H1 (cell line): ENCODE measurements around the gene FBXL16. TPM values are rescaled to one million over a fixed set of nuclear protein-coding genes. Genes with fewer than 3 reads are reported as not detected.

Experiments
- CTCF ChIA-PET: fragments of 300-600 bp; sonication (Branson Sonifier 250); formaldehyde crosslinking; loops from one replicate; lab custom pipeline; 2021; ENCODE audit not compliant: partially characterized antibody; lab: Charles Lee
- POLR2A ChIA-PET: fragments of 300-600 bp; sonication (Branson Sonifier 250); formaldehyde crosslinking; loops from one replicate; lab custom pipeline; 2021; ENCODE audit warnings: inconsistent platforms; ENCODE audit not compliant: partially characterized antibody; lab: Charles Lee
- DNase-seq, 2 experiments: peaks; one replicate each; pipeline versions ENCODE4 v3.0.0 to v3.0.0-alpha.2; 2010 to 2022; ENCODE audit warnings: low spot score in 2 of 2, low read depth in 1 of 2, mixed read lengths in 1 of 2
- FAIRE-seq: peaks from 2 replicates; lab custom pipeline; 2011; peaks lifted over from hg19 to GRCh38; lab: Jason Lieb, UNC
- H2AFZ ChIP-seq: 2 replicates; pipeline ENCODE4 v1.8.1; 2012; ENCODE audit warnings: low read length, inconsistent platforms
- H2AK5ac ChIP-seq: 2 replicates; pipeline ENCODE4 v1.6.1; 2013; ENCODE audit warnings: low read depth, low read length
- H2BK120ac ChIP-seq: replicated peaks from 2 replicates; pipeline ENCODE3; 2013; ENCODE audit warnings: low read depth, low read length, inconsistent platforms
- H2BK12ac ChIP-seq: 2 replicates; pipeline ENCODE4 v1.6.1; 2013; ENCODE audit warnings: low read depth, low read length
- H2BK15ac ChIP-seq: 2 replicates; pipeline ENCODE4 v1.6.1; 2013; ENCODE audit warnings: low read length
- H2BK20ac ChIP-seq: 2 replicates; pipeline ENCODE4 v1.6.1; 2013; ENCODE audit warnings: low read length
- H2BK5ac ChIP-seq: 2 replicates; pipeline ENCODE4 v1.6.1; 2013; ENCODE audit warnings: low read depth, low read length
- H3K14ac ChIP-seq: 2 replicates; pipeline ENCODE4 v1.6.1; 2013; ENCODE audit warnings: inconsistent platforms; ENCODE audit not compliant: insufficient read length
- H3K18ac ChIP-seq: 2 replicates; pipeline ENCODE4 v1.6.1; 2013; ENCODE audit warnings: low read length; ENCODE audit errors: extremely low read depth
- H3K23ac ChIP-seq: 2 replicates; pipeline ENCODE4 v1.6.1; 2013; ENCODE audit warnings: inconsistent platforms; ENCODE audit not compliant: insufficient read length
- H3K23me2 ChIP-seq: 2 replicates; pipeline ENCODE4 v1.6.1; 2013; ENCODE audit warnings: low read depth, low read length
- H3K27ac ChIP-seq: 2 replicates; pipeline ENCODE4 v1.6.1; 2011; ENCODE audit warnings: low read depth, low read length, inconsistent platforms
- H3K27me3 ChIP-seq, 4 experiments: replicated peaks in 1 of 4; 1 replicate in 1 of 4; 2 replicates in 3 of 4; pipeline versions ENCODE4 v1.6.1 to v1.8.1; 2011 to 2013; ENCODE audit warnings: low read length in 3 of 4, mild to moderate bottlenecking in 3 of 4, inconsistent platforms in 2 of 4, mixed read lengths in 2 of 4, moderate library complexity in 1 of 4; ENCODE audit not compliant: control insufficient read depth in 3 of 4, insufficient read depth in 3 of 4; ENCODE audit errors: extremely low read depth in 1 of 4
- H3K36me3 ChIP-seq, 4 experiments: 2 replicates each; pipeline versions ENCODE4 v1.6.1 to v1.8.1; 2011 to 2013; ENCODE audit warnings: mild to moderate bottlenecking in 4 of 4, low read length in 3 of 4, moderate library complexity in 2 of 4, control low read depth in 1 of 4, inconsistent platforms in 1 of 4; ENCODE audit not compliant: insufficient read depth in 4 of 4, control insufficient read depth in 2 of 4
- H3K4ac ChIP-seq: replicated peaks from 2 replicates; pipeline ENCODE3; 2013; ENCODE audit warnings: low read length, low read depth, mixed read lengths, inconsistent platforms; ENCODE audit not compliant: insufficient read length
- H3K4me1 ChIP-seq, 4 experiments: replicated peaks in 1 of 4; 1 replicate in 1 of 4; 2 replicates in 3 of 4; pipeline versions ENCODE4 v1.6.1 to v1.8.1; 2011 to 2013; ENCODE audit warnings: low read length in 3 of 4, inconsistent platforms in 2 of 4, mixed read lengths in 1 of 4; ENCODE audit not compliant: insufficient read depth in 4 of 4, control insufficient read depth in 3 of 4
- H3K4me2 ChIP-seq, 2 experiments: 2 replicates each; pipeline versions ENCODE4 v1.6.1 to v1.8.1; 2011 to 2013; ENCODE audit warnings: low read depth in 2 of 2, low read length in 2 of 2, control low read depth in 1 of 2, inconsistent platforms in 1 of 2, mild to moderate bottlenecking in 1 of 2; ENCODE audit not compliant: insufficient read depth in 1 of 2
- H3K4me3 ChIP-seq, 4 experiments: fragments of 200-600, 300-600 bp in 1 of 4; sonication (generic), shearing (Covaris generic), sonication (Bioruptor Twin) in 1 of 4; 2 replicates each; pipeline versions ENCODE4 v1.5.1 to v1.8.1; 2011 to 2016; ENCODE audit warnings: low read length in 4 of 4, low read depth in 3 of 4, control low read depth in 2 of 4, inconsistent platforms in 2 of 4, mild to moderate bottlenecking in 2 of 4, mixed read lengths in 1 of 4, moderate library complexity in 1 of 4; ENCODE audit not compliant: insufficient read depth in 2 of 4; ENCODE audit errors: extremely low read depth in 1 of 4
- H3K56ac ChIP-seq: replicated peaks from 2 replicates; pipeline ENCODE3; 2013; ENCODE audit warnings: low read depth, mild to moderate bottlenecking, mixed read lengths, low read length, inconsistent platforms; ENCODE audit not compliant: insufficient read length
- H3K79me1 ChIP-seq: 2 replicates; pipeline ENCODE4 v1.6.1; 2013; ENCODE audit warnings: low read depth, low read length, control low read depth
- H3K79me2 ChIP-seq, 2 experiments: 2 replicates each; pipeline versions ENCODE4 v1.6.1 to v1.8.1; 2012 to 2013; ENCODE audit warnings: low read length in 2 of 2, mild to moderate bottlenecking in 2 of 2, inconsistent platforms in 1 of 2; ENCODE audit not compliant: insufficient read depth in 2 of 2, control insufficient read depth in 1 of 2
- H3K9ac ChIP-seq, 4 experiments: replicated peaks in 1 of 4; 1 replicate in 1 of 4; 2 replicates in 3 of 4; pipeline versions ENCODE4 v1.6.1 to v1.8.1; 2011 to 2013; ENCODE audit warnings: low read depth in 3 of 4, low read length in 3 of 4, control low read depth in 2 of 4, mild to moderate bottlenecking in 2 of 4, moderate library complexity in 2 of 4, inconsistent platforms in 1 of 4; ENCODE audit errors: extremely low read depth in 1 of 4
- H3K9me3 ChIP-seq, 2 experiments: 2 replicates each; pipeline versions ENCODE4 v1.6.1 to v1.8.1; 2012 to 2013; ENCODE audit warnings: mild to moderate bottlenecking in 2 of 2, moderate library complexity in 2 of 2, control low read depth in 1 of 2, inconsistent platforms in 1 of 2, low read depth in 1 of 2, low read length in 1 of 2, mixed read lengths in 1 of 2; ENCODE audit not compliant: insufficient read depth in 2 of 2
- H4K20me1 ChIP-seq, 2 experiments: replicated peaks in 1 of 2; 2 replicates each; pipeline versions ENCODE3 to v1.8.1; 2011 to 2013; ENCODE audit warnings: inconsistent platforms in 2 of 2, low read length in 2 of 2, mild to moderate bottlenecking in 1 of 2; ENCODE audit not compliant: insufficient read depth in 2 of 2, control insufficient read depth in 1 of 2
- H4K5ac ChIP-seq: 2 replicates; pipeline ENCODE4 v1.6.1; 2013; ENCODE audit warnings: low read length, low read depth, mixed read lengths, inconsistent platforms; ENCODE audit not compliant: insufficient read length
- H4K8ac ChIP-seq: 2 replicates; pipeline ENCODE4 v1.8.0; 2013; ENCODE audit warnings: mild to moderate bottlenecking, moderate library complexity, low read length, inconsistent platforms; ENCODE audit not compliant: insufficient read depth; ENCODE audit errors: extremely low read depth
- H4K91ac ChIP-seq: replicated peaks from 2 replicates; pipeline ENCODE3; 2013; ENCODE audit warnings: low read length, mixed read lengths, inconsistent platforms; ENCODE audit not compliant: insufficient read length
- CBX5 ChIP-seq: fragments of 300-800, 300-1000 bp; sonication (generic); IDR thresholded peaks from 2 replicates; pipeline ENCODE4 v1.7.1; 2016; ENCODE audit warnings: antibody characterized with exemption, low read length, low read depth
- CHD2 ChIP-seq: IDR thresholded peaks from 2 replicates; pipeline ENCODE4 v1.6.1; 2012; ENCODE audit warnings: low read length, improper control_type of control experiment
- CREB1 ChIP-seq: IDR thresholded peaks from 2 replicates; pipeline ENCODE4 v1.6.1; 2012; ENCODE audit warnings: inconsistent platforms
- CTBP2 ChIP-seq: IDR thresholded peaks from 2 replicates; pipeline ENCODE4 v1.7.0; 2011; ENCODE audit warnings: borderline replicate concordance, mild to moderate bottlenecking, moderate library complexity, mixed read lengths, low read length; ENCODE audit not compliant: insufficient read depth, insufficient read length
- GTF2F1 ChIP-seq: IDR thresholded peaks from 2 replicates; pipeline ENCODE4 v1.6.1; 2012; ENCODE audit warnings: low read depth, low read length, improper control_type of control experiment, borderline replicate concordance
- KDM5A ChIP-seq: fragments of 200-600 bp; IDR thresholded peaks from 2 replicates; pipeline ENCODE4 v1.7.1; 2012; ENCODE audit warnings: mild to moderate bottlenecking, low read length, inconsistent platforms, mixed read lengths
- PHF8 ChIP-seq: fragments of 200-600 bp; sonication (generic); conservative IDR thresholded peaks from 2 replicates; pipeline ENCODE4 v1.7.1; 2012; ENCODE audit warnings: low read depth, mild to moderate bottlenecking, inconsistent platforms, low read length, moderate library complexity
- SUZ12 ChIP-seq: fragments of 200-600 bp; sonication (generic); IDR thresholded peaks from 2 replicates; pipeline ENCODE4 v1.6.1; 2012; ENCODE audit warnings: mild to moderate bottlenecking, inconsistent platforms, low read length, moderate library complexity, mixed read lengths
- TCF12 ChIP-seq: IDR thresholded peaks from 2 replicates; pipeline ENCODE4 v1.6.1; 2011; ENCODE audit warnings: low read depth, mild to moderate bottlenecking, low read length
- TEAD4 ChIP-seq: IDR thresholded peaks from 2 replicates; pipeline ENCODE4 v1.6.1; 2012; ENCODE audit warnings: low read depth, low read length, inconsistent platforms, mixed read lengths
- WGBS, 2 experiments: shearing (Covaris generic) in 1 of 2; methylation state at CpG; one replicate each; pipeline versions ENCODE4 v1.1.6 to v1.1.7; 2013 to 2015; ENCODE audit warnings: low lambda C conversion rate in 2 of 2, mixed read lengths in 2 of 2, inconsistent platforms in 1 of 2, low coverage in 1 of 2, missing lambda C conversion rate in 1 of 2; ENCODE audit not compliant: insufficient replicate concordance in 2 of 2, insufficient coverage in 1 of 2, insufficient read length in 1 of 2; ENCODE audit errors: extremely low coverage in 1 of 2, missing lambda C conversion rate in 1 of 2; 5-methylcytosine and 5-hydroxymethylcytosine counted together
- polyA plus RNA-seq, 7 experiments: library from polyadenylated mRNA; depleted of rRNA in 3 of 7; stranded (reverse) in 5 of 7; unstranded in 2 of 7; fragments of >200 nt in 5 of 7; fragments of 200-250 nt in 2 of 7; gene quantifications; 1 replicate in 5 of 7; 2 replicates in 1 of 7; 4 replicates in 1 of 7; pipeline versions ENCODE4 v1.2.1 to v1.2.3, GENCODE V29; 2011 to 2013; ENCODE audit warnings: missing spikeins in 2 of 7, mixed read lengths in 2 of 7
- total RNA-seq: library from RNA; stranded (reverse); fragmentation: NEBNext Ultra II Directional; extraction: Animal tissue kit (Norgen Biotek cat#: 25700); gene quantifications from 2 replicates; pipeline ENCODE4 v1.2.1, GENCODE V29; 2021
- TF ChIP-seq, protein P1 (sequence below): IDR thresholded peaks from 2 replicates; pipeline ENCODE4 v1.6.1; 2012; ENCODE audit warnings: inconsistent platforms

FBXL16 gene
- total and polyA plus RNA-seq, 2 of the 8 experiments (the other 6 are each of a cell fraction or from before 2014, with no cell fraction given): 12.5 to 12.8 TPM

DNA sequence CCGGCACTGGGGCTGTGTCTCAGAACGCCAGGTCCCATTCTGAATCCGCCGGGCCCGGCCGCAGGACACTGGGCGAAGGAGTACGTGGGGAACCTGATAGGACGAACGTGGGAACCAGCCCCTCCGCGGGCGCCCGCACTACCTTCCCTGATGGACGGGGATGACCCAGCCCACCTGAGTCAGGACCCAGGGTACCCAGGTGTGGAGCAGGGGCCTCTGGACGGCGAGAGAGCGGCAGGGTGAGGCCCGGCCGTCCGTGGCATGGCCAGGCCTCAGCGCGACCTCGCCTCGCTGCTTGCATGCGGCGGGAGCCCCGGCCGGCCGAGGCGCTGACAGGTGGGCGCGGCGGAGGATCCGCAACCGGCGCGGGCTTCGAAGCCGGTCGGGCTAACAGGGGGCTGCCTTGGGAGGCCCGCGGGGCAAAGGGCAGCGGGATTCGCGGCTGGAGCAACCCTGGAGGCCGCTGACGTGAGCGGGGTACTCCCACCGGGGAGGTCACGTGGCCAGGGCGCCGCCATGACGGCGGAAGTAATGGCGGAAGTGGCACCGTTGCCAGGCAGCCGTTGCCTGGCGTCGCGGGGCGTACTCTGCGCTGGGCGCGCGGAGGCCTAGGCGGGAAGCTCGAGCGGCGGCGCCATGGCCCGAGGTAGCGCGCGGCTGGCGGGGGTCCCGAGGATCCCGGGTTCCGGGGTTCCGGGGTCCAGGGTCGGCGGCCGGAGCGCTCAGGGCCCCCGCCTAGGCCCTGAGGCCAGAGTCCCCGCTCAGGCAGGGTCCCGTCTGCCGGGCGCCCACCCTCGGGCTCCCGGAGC is 56.6 kb downstream of the FBXL16 start, which contains the start of gene WDR90:
TSS of gene WDR90 (plus strand) at position 585 of the 809 bp plus-strand sequence. CDS start at position 637, 52 bp downstream.
- peak within 1 kb of the TSS; percentile 6 for H4K91ac ChIP-seq
- H2AK5ac ChIP-seq: no peak within 1 kb of the TSS
- peaks cover 7% of the 10 kb centered on the region for H3K23me2 ChIP-seq
- H4K8ac ChIP-seq: peak within 1 kb of the TSS; percentile 82
- H3K4me1 ChIP-seq: peaks cover 0 to 4% (median under 1%) of the 10 kb centered on the region in 4 experiments; a peak in 4 of 7 replicates
- H3K23ac ChIP-seq: no peak within 1 kb of the TSS
- peaks cover 0 to 9% of the 10 kb centered on the region in 2 experiments for H4K20me1 ChIP-seq
- H2AFZ ChIP-seq: no peak within 1 kb of the TSS
- peak within 1 kb of the TSS; percentile 52 for H2BK5ac ChIP-seq
- peak within 1 kb of the TSS; percentile 35; the same call in 1 of the 2 replicates for H3K27ac ChIP-seq
- peak within 1 kb of the TSS; percentile 59 to 76 (median 68) for H3K4me3 ChIP-seq
- WGBS, 2 experiments: 2% methylated on average over 82 of the region's 91 CpGs; no CpG with 5 or more reads in 1 of the 2 experiments
- DNase-seq (peak in 1 of 2 experiments; percentile 97), FAIRE-seq (no peak)
- peaks cover 0 to 9% (median 1%) of the 10 kb centered on the region in 4 experiments; a peak in 1 of 8 replicates for H3K36me3 ChIP-seq
- POLR2A ChIA-PET: interaction anchor here (0.8 to 2.9 kb wide), 21 partner anchors 9 to 278 kb away, joined by 3 to 14 read pairs (median 4); partner anchors contain the start of genes JMJD8, METTL26, MRPL28 and RHBDL1
- H2BK12ac ChIP-seq: peak within 1 kb of the TSS; percentile 50; the same call in 1 of the 2 replicates
- peak within 1 kb of the TSS; percentile 67 to 86 for H3K4me2 ChIP-seq
- no peak within 1 kb of the TSS for H2BK120ac ChIP-seq
- H3K4ac ChIP-seq: no peak within 1 kb of the TSS
- no peaks in the 10 kb centered on the region for H3K9me3 ChIP-seq
- no peaks in the 10 kb centered on the region for H3K79me2 ChIP-seq
- H3K14ac ChIP-seq: no peak within 1 kb of the TSS
- no peaks in the 10 kb centered on the region; the same call in 1 of the 2 replicates for H3K79me1 ChIP-seq
- H3K56ac ChIP-seq: peak within 1 kb of the TSS; percentile 77
- no peak within 1 kb of the TSS for H2BK15ac ChIP-seq
- no peaks in the 10 kb centered on the region for H3K27me3 ChIP-seq
- H3K9ac ChIP-seq: peak within 1 kb of the TSS; percentile 38 to 55 (median 50); a peak in 6 of 7 replicates
- H4K5ac ChIP-seq: peak within 1 kb of the TSS; percentile 28
- H3K18ac ChIP-seq: peak within 1 kb of the TSS; percentile 32
- H2BK20ac ChIP-seq: no peak within 1 kb of the TSS
- CTCF ChIA-PET: interaction anchor here (0.6 to 7.9 kb wide), 25 partner anchors 8 to 638 kb away, joined by 3 to 104 read pairs (median 5); partner anchors contain the start of genes JMJD8, METTL26, NHLRC4 and RHBDL1
- no peak for TF ChIP-seq CBX5
- peak; percentile 85 for TF ChIP-seq CREB1
- TF ChIP-seq TCF12: no peak
- no peak for TF ChIP-seq CTBP2
- TF ChIP-seq GTF2F1: no peak
- no peak for TF ChIP-seq TEAD4
- 0 out of 2 replicates have a peak, but pooled peaks have one; percentile 43 for TF ChIP-seq KDM5A
- peak; percentile 49 for TF ChIP-seq PHF8
- TF ChIP-seq SUZ12: no peak
- TF ChIP-seq CHD2: no peak
- TF ChIP-seq, protein P1, sequence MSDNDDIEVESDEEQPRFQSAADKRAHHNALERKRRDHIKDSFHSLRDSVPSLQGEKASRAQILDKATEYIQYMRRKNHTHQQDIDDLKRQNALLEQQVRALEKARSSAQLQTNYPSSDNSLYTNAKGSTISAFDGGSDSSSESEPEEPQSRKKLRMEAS: peak; percentile 95
